GM12892 (cell line): ENCODE data around the gene EMC1.

Experiments
- DNase-seq: peaks from one replicate; pipeline ENCODE4 v3.0.0; 2011; ENCODE audit not compliant: insufficient read length
- FAIRE-seq: peaks from 2 replicates; lab custom pipeline; 2011; peaks lifted over from hg19 to GRCh38; lab: Jason Lieb, UNC
- POLR2A ChIP-seq: IDR thresholded peaks from 2 replicates; pipeline ENCODE4 v1.6.1; 2011; ENCODE audit warnings: low read depth, low read length, control low read depth
- POLR2AphosphoS5 ChIP-seq: IDR thresholded peaks from 2 replicates; pipeline ENCODE4 v1.6.1; 2011; ENCODE audit warnings: low read depth, low read length, control low read depth
- TAF1 ChIP-seq: IDR thresholded peaks from 2 replicates; pipeline ENCODE4 v1.6.1; 2011; ENCODE audit warnings: low read depth, mild to moderate bottlenecking, control low read depth, low read length, borderline replicate concordance

The EMC1 gene

DNA sequence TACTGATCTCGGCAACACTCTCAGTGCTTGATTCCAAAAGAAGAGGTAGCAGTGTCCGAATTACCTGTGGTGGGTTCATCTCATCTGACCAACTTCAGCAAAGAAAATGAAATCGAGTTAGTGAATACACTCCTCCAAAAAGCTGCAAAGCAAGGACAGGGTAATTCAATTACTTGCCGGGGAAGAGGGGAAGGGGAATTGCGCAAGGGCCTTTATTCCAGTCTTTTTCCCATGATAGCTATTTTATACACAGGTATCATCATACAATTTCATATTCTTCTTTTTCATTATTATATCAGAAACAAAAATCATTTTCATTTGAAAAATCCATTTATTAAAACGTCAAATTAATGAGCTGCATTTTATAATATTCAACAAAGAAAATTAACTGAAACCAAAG is 84.2 kb downstream of the EMC1 start:
- DNase-seq (no peak), FAIRE-seq (no peak)
- no peak for TF ChIP-seq TAF1
- TF ChIP-seq POLR2AphosphoS5 = no peak
- TF ChIP-seq POLR2A = no peak

- no peak for FAIRE-seq
These were observed 85.3 kb downstream of the EMC1 start for GRCh38 chr1:19166066-19166465.

More at GRCh38 chr1:19166066-19166465, 85.3 kb downstream of the EMC1 start:
- no peak for TF ChIP-seq TAF1
- TF ChIP-seq POLR2A = no peak
- TF ChIP-seq POLR2AphosphoS5 = no peak
- DNase-seq = no peak
